Airway epithelial cell (primary cell): ENCODE data around the gene YWHAE. TPM values are rescaled to one million over a fixed set of nuclear protein-coding genes. Genes with fewer than 3 reads are reported as not detected.

Source experiments
- total RNA-seq: library from RNA; depleted of rRNA; stranded (reverse); fragments of >200 nt; gene quantifications from 2 replicates; pipeline ENCODE4 v1.2.3, GENCODE V29; 2015

Gene YWHAE
- 901 and 1,033 TPM in 2 replicates for total RNA-seq

DNA sequence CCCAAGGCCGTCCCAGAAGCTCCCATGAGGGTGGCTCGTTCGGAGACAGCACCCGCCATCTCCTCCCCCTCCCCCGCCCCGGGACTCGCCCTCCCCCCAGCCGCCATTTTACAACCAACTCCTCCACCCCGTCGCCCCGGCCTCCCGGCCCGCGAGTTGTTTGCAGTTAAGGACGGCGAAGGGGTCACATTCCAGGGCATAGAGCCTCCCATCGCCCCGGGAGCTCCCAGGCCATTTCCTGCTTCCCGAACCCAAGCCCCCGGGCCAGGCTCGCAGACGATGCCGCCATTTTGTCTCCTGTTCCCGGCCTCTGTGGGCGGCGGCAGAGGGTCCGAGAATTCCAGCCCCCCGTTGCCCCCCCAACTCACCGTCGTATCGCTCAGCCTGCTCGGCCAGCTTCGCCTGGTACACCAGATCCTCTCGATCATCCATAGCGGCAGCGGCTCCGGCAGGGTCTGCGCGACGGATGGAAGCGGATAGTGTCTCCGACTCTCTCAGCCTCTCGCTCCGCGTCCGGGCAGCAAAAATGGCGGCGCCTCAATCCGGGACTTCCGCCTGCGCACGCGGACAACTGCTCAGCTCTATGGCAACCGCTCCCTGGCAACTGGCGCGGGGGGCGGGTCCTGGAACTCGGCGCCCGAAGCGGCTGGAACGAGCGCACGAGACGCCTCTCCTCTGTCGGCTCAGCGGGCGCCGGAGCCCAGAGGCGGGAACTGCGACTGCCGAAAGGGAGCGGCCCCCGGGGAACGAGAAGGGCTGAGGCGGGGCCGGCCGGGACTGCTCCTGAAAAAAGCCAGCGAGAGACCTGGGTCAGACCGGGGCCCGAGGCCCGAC lies at the start of gene YWHAE:
YWHAE (minus strand) TSS at position 544 of the 834 bp plus-strand sequence; CDS start at position 432, 112 bp downstream.

Other genes with a start within 250 kb of the YWHAE start
- gene ABR, start 220.2 kb downstream of the YWHAE start, total RNA-seq: 45.8 and 53.5 TPM in 2 replicates
- gene BHLHA9, start 129.8 kb downstream of the YWHAE start, total RNA-seq: not detected in 2 replicates
- not detected in 2 replicates for gene TRARG1, start 120.6 kb downstream of the YWHAE start, total RNA-seq
- gene CRK, start 56.0 kb upstream of the YWHAE start, total RNA-seq: 55.0 and 71.3 TPM in 2 replicates
- gene MYO1C, start 92.5 kb upstream of the YWHAE start, total RNA-seq: 65.6 and 85.6 TPM in 2 replicates
- gene INPP5K, start 116.4 kb upstream of the YWHAE start, total RNA-seq: 13.4 and 19.7 TPM in 2 replicates
- 19.7 and 29.5 TPM in 2 replicates for gene PITPNA, start 162.6 kb upstream of the YWHAE start, total RNA-seq
- 20.9 and 25.4 TPM in 2 replicates for gene SLC43A2, start 228.6 kb upstream of the YWHAE start, total RNA-seq
- 0.07 TPM in 1 of 2 replicates, not detected in the other for gene SCARF1, start 245.5 kb upstream of the YWHAE start, total RNA-seq
- gene RILP, start 249.6 kb upstream of the YWHAE start, total RNA-seq: 9.5 and 11.1 TPM in 2 replicates